ENCODE results near the gene CGB5.
A peak's percentile ranks its signal among the peaks of the same experiment; 100 is the strongest.
"Not testable (repeated sequence)": the region's sequence is repeated elsewhere in the genome, so short reads cannot be mapped to it uniquely, and the experiment has no call there.

GRCh38 chr19:49036815-49037214 lies 6.8 kb upstream of the CGB5 start, which contains the start of gene CGB1:
- not testable (repeated sequence) for TF ChIP-seq GABPA (IDR thresholded peaks at IDR 0.05; ENCODE audit: low read depth); RXRA (IDR thresholded peaks at IDR 0.05; ENCODE audit: borderline replicate concordance, low read depth); POLR2AphosphoS5 (IDR thresholded peaks at IDR 0.05; ENCODE audit: low read depth, low read length); EP300 (IDR thresholded peaks at IDR 0.05; ENCODE audit: borderline replicate concordance in 1 of 2, low read depth in 1 of 2, low read length in 1 of 2); FOSL2 (IDR thresholded peaks at IDR 0.05; ENCODE audit: borderline replicate concordance, low read depth); MAX (IDR thresholded peaks at IDR 0.05; ENCODE audit: low read depth)
- peak; percentile 52 for TF ChIP-seq CTCF (IDR thresholded peaks at IDR 0.05)

Measured in SK-N-SH (cell line).